HG02588 (cell line): ENCODE data around the gene BLOC1S5.

Source experiments
- ATAC-seq: cut with Tn5 transposase; IDR thresholded peaks from one replicate; pipeline ENCODE4 v1.9.1; 2021; ENCODE audit warnings: mild to moderate bottlenecking, moderate library complexity; ENCODE audit not compliant: unreplicated experiment

Gene BLOC1S5

DNA sequence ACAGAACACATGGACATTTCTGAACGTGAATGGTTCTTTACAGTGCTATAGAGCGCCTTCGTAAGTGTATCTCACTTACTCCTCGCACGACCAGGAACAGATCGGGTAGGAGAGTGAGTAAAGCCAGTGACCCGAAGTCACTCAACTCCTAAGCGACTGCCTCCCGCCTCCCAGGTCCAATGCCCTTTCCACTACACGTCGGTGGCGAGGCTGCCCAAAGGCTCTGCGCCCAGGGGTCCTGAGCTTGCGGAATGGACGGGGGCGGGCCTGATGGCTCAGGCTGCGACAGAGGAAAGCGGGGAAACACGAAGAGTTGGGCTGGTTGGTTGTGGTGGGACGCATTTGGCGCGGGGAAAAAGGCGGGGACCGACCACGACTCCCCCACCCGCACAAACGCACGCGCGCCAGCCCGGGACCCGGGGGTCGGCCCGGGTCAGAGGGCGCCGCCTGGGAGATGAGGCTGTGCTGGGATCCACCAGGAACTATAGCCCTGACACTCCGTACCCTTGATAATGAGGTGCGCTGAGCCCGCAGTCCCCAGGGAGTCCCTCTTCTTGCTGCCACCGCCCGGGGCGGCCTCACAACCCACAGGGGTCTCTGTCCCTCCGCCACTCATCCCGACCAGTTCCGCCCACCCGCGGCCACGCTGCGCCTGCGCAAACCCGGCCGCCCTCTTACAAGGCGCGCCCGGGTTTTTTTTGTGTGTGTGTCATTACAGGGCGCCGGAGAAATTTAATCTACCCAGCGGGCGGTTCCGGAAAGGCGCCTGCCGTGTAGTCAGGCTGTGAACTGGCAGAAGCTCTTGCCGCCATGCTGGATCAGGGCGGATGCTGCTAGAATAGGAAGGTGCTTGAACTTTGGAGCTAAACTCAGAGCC lies at the start of gene BLOC1S5:
Gene BLOC1S5, minus strand, starts transcription at position 629 of the 877 bp plus-strand sequence. Its CDS starts 13 bp downstream, at position 616.
- peak; percentile 84 for ATAC-seq

DNA sequence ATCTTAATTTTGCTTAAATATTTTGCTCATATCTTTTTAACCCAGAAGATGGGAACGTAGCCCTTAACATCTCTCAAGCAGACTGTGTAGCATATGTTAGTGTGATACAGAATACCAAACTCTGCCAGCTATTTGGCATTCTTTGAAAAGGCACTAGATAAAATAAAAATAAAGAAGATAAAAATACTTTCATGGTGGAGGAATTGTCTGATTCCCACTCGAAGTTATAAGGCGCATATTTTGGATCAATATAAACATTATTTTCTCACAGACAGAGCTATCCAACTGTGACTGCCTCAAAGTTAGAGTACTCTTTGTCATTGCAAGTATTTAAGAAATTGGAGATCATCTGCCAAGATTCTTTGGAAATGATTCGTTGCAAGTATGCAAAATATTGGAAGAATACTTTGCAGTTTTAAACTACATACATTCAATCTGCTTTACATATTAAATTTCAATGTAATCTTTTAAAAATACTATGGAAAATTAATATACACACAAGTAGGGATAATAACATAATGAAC lies 49.0 kb upstream of the BLOC1S5 start:
- no peak for ATAC-seq

GRCh38 chr6:8110725-8111124 lies 46.5 kb upstream of the BLOC1S5 start:
- ATAC-seq: no peak

- ATAC-seq: peak; percentile 73
Observed at GRCh38 chr6:8110117-8110721, 46.0 kb upstream of the BLOC1S5 start.

DNA sequence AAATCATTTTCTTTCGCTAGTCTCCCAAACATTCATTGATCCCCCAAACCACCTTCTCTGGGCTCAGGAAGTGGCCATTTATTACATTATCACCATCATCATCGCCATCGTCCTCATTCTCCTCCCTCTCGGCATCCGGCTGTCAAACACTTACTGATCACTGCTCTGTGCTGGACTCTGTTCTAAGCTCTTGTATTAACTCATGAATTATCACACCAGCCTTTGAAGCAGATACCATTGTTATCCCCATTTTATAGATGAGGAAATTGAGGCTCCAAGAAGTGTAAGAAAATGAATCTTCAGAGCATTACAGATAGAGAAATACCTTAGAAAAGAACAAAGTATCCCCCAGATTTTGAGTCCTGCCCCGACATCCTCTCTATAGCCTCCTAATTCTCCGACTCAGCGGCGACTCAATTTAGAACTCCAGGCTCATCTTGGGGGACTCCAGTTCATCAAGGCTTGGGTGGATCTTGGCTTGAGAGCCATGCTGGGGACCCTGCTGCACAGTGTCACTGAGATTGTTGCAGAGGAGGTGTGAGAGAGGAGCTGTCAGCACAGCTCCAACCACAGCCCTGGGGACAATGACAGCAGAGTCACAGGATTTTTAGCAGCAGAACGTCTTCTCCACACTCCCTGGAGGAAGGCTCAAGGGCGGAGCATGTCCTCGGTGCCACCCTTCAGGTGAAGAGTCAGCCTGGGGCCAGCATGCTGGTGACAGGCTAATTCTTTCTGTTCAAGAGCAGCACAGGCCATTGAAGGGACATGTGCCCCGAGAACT lies 44.8 kb upstream of the BLOC1S5 start:
- ATAC-seq: no peak

GRCh38 chr6:8108031-8108660 lies 44.0 kb upstream of the BLOC1S5 start:
- no peak for ATAC-seq

GRCh38 chr6:8105791-8106190 lies 41.6 kb upstream of the BLOC1S5 start:
- no peak for ATAC-seq

GRCh38 chr6:8103726-8104125 lies 39.5 kb upstream of the BLOC1S5 start:
- ATAC-seq: no peak

GRCh38 chr6:8102122-8102958 lies 38.2 kb upstream of the BLOC1S5 start, which contains the start of gene EEF1E1:
TSS of gene EEF1E1 (minus strand) at chr6:8102548. CDS start at chr6:8102521, 27 bp downstream.
- peak; percentile 99 for ATAC-seq

DNA sequence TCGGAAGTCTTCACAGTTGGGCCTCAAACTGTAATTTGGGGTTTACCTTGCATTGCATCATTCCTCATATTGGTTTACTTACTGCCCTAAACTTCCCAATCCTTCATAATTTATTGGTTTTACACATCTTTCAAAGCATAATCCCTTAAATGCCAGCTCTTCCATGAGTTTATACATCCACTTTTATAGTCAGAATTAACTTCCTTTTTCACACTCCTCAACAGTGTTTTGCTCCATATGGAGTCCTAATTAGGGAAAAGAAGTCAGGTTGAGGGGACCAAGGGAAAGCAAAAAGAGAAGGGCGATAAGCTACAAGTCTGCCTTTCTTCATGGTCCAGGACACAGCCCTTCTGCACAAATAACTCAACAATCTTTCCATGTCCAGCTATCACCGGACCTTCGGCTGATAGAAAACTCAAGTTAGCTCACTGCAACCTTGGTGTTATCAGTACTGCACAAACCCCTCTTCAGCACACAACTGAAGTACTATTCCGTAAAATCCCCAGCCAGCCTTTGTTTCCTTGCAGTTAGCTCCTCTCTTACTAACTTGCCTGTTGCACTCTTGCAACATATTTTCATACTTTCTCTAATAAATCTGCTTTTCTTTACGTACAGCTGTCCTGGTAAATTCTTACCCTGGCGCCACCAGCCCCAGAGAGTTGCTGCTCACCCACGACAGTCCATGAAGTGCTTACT lies 36.1 kb upstream of the BLOC1S5 start:
- ATAC-seq: no peak

DNA sequence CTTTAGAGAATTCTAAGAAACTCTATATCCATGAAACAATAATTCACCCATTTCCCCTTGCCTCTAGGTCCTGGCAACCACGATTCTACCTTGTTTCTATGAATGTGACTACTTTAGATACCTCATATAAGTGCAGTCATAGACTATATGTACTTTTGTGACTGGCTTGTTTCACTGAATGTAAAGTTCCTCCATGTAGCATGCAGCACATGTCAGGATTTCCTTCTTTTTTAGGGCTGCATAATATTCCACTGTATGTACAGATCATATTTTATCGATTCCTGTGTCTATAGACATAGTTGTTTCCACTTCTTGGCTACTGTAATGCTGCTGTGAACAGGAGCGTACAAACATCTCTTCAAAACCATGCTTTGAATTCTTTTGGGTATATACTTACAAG lies 26.5 kb upstream of the BLOC1S5 start:
- no peak for ATAC-seq

DNA sequence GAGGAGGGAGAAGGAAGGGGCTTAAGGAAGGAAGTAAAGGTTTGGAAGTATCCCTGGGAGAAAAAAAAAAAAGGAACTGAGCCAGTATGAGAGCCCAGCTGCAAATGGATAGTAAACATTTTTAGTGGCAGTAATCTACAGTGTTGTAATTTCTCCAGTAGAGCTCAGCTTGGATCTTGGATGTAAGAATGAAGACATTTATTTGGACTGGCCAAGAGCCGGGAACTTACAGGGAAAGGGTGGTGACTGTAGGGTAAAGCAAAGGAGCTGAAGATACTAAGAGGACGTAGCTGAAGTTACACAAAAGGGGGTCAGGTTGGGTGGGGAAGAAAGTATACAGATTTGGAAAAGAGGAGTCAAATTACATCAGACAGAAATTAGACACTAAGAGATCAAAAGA lies 24.7 kb upstream of the BLOC1S5 start:
- ATAC-seq: no peak

GRCh38 chr6:8087870-8088754 lies 23.9 kb upstream of the BLOC1S5 start:
- ATAC-seq: no peak

- ATAC-seq: no peak
Observed at GRCh38 chr6:8086755-8087306, 22.6 kb upstream of the BLOC1S5 start.

- ATAC-seq: no peak
Observed at GRCh38 chr6:8085053-8085511, 20.9 kb upstream of the BLOC1S5 start.

DNA sequence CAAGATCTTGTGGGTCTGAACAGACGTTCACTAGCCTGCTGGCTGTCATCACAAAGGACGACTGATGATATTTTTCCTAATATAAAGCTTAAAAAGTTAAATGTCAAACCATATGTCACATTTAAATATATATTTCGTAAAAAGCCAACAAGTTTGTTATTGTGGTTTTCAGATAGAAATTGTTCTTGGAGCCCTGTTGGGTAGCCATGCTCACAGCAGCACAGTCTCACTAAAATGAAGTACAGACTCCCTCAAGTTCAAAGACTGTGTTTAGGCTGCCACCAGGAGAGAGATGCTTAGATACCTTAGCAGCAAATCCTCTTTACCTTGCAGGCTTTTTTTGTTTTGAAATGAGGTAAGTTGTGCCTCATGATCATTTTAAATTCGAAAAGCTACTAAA lies 20.4 kb upstream of the BLOC1S5 start:
- ATAC-seq: no peak

GRCh38 chr6:8082954-8083858 lies 19.0 kb upstream of the BLOC1S5 start:
- no peak for ATAC-seq
